Measurements from ENCODE around the gene NRG2.

DNA sequence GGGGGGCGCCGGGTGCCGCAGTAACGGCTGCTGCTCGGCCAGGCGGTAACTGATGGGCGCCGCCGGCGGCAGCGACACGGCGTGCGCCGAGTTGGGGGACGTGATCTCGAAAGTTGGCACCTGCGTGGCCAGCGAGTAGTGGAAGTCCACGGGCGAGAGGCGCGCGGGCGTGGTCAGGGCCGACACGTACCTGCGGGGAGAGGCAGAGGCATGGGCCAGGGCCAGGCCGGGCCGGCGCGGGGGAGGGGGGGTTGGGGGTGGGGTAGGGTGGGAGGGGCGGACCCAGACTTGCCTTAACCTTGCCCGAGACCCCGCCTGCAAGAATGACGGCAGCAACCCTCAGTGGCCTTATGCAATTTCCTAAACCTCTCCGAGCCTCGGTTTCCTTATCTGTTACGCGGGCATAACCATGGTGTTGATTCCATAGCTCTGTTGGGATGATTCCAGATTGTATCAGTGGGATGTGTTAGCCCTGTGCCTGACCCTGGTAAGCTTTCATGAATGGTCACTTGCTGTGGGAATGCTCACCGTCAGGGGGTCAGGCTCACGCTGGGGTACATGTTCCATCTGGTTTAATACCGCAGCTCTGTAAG, 194.5 kb downstream of the NRG2 start:
- no peak for TF ChIP-seq POLR2A (IDR thresholded peaks at IDR 0.05)
- TF ChIP-seq, protein P1, sequence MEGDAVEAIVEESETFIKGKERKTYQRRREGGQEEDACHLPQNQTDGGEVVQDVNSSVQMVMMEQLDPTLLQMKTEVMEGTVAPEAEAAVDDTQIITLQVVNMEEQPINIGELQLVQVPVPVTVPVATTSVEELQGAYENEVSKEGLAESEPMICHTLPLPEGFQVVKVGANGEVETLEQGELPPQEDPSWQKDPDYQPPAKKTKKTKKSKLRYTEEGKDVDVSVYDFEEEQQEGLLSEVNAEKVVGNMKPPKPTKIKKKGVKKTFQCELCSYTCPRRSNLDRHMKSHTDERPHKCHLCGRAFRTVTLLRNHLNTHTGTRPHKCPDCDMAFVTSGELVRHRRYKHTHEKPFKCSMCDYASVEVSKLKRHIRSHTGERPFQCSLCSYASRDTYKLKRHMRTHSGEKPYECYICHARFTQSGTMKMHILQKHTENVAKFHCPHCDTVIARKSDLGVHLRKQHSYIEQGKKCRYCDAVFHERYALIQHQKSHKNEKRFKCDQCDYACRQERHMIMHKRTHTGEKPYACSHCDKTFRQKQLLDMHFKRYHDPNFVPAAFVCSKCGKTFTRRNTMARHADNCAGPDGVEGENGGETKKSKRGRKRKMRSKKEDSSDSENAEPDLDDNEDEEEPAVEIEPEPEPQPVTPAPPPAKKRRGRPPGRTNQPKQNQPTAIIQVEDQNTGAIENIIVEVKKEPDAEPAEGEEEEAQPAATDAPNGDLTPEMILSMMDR (IDR thresholded peaks at IDR 0.05 in 8 of 11, conservative IDR thresholded peaks at IDR 0.05 in 3 of 11) = no peak
- no peak for TF ChIP-seq POLR2AphosphoS5 (IDR thresholded peaks at IDR 0.05)
